PC-9 (cell line): ENCODE results near the gene P2RX5. TPM values are rescaled to one million over a fixed set of nuclear protein-coding genes. Genes with fewer than 3 reads are reported as not detected.

Source experiments
- BruUV-seq: library from RNA; stranded (reverse); fragments of 400-500 nt; replicated peaks from 2 replicates; lab custom pipeline; 2021; lab: Mats Ljungman, UMichigan
- CTCF ChIA-PET: fragments of 300-600 bp; sonication (Branson Sonifier 250); formaldehyde crosslinking; loops from one replicate; lab custom pipeline; 2022; ENCODE audit warnings: antibody characterized with exemption; lab: Charles Lee
- POLR2A ChIA-PET: fragments of 300-600 bp; sonication (Branson Sonifier 250); formaldehyde crosslinking; loops from one replicate; lab custom pipeline; 2022; ENCODE audit warnings: antibody characterized with exemption; ENCODE audit not compliant: unreplicated experiment; lab: Charles Lee
- DNase-seq, 2 experiments: peaks; one replicate each; pipeline versions ENCODE4 v3.0.0 to v3.0.0-alpha.2; 2015 to 2022; ENCODE audit warnings: mixed read lengths in 1 of 2
- H2AFZ ChIP-seq: fragments of 200-600 bp; sonication (generic); 2 replicates; pipeline ENCODE4 v1.8.1; 2017; ENCODE audit warnings: antibody characterized with exemption
- H3F3A ChIP-seq: fragments of 200-600 bp; sonication (generic); 2 replicates; pipeline ENCODE4 v1.8.1; 2017; ENCODE audit warnings: antibody characterized with exemption, mild to moderate bottlenecking, low read depth; ENCODE audit not compliant: insufficient read depth
- H3K27ac ChIP-seq: fragments of 200-600 bp; sonication (generic); 2 replicates; pipeline ENCODE4 v1.6.1; 2016; ENCODE audit warnings: mixed run types
- H3K27me3 ChIP-seq: fragments of 200-600 bp; sonication (generic); 2 replicates; pipeline ENCODE4 v1.6.1; 2016; ENCODE audit warnings: low read depth, mixed run types; ENCODE audit not compliant: insufficient read depth
- H3K36me3 ChIP-seq: fragments of 200-600 bp; sonication (generic); 2 replicates; pipeline ENCODE4 v1.6.1; 2016; ENCODE audit warnings: low read depth, mixed run types
- H3K4me1 ChIP-seq: fragments of 200-600 bp; sonication (generic); replicated peaks from 2 replicates; pipeline ENCODE4 v1.6.1; 2016; ENCODE audit warnings: mixed run types; ENCODE audit not compliant: insufficient read depth
- H3K4me2 ChIP-seq: fragments of 200-600 bp; sonication (generic); 2 replicates; pipeline ENCODE4 v1.6.1; 2017; ENCODE audit warnings: mixed run types
- H3K4me3 ChIP-seq: fragments of 200-600 bp; sonication (generic); 2 replicates; pipeline ENCODE4 v1.6.1; 2016; ENCODE audit warnings: mixed run types
- H3K79me2 ChIP-seq: fragments of 200-600 bp; sonication (generic); 2 replicates; pipeline ENCODE4 v1.6.1; 2017; ENCODE audit warnings: low read depth, mixed run types
- H3K9me2 ChIP-seq: fragments of 200-600 bp; sonication (generic); 2 replicates; pipeline ENCODE4 v1.8.1; 2017; ENCODE audit warnings: mild to moderate bottlenecking; ENCODE audit not compliant: insufficient read depth
- H3K9me3 ChIP-seq: fragments of 200-600 bp; sonication (generic); 2 replicates; pipeline ENCODE4 v1.8.1; 2016; ENCODE audit warnings: low read depth; ENCODE audit not compliant: insufficient read depth
- H4K20me1 ChIP-seq: fragments of 200-600 bp; sonication (generic); 2 replicates; pipeline ENCODE4 v1.8.1; 2017; ENCODE audit not compliant: insufficient read depth
- CTCF ChIP-seq: fragments of 200-600 bp; sonication (generic); conservative IDR thresholded peaks from 2 replicates; pipeline ENCODE4 v1.6.1; 2017; ENCODE audit warnings: mixed run types, antibody characterized with exemption, mild to moderate bottlenecking, moderate library complexity
- EZH2 ChIP-seq: fragments of 200-600 bp; sonication (generic); IDR thresholded peaks from 2 replicates; pipeline ENCODE4 v1.8.0; 2017; ENCODE audit warnings: antibody characterized with exemption, low read depth
- intact Hi-C: fragments of 100-400 bp; cut with micrococcal nuclease; formaldehyde crosslinking; loops from one replicate; pipeline ENCODE4 v1.10.0; 2022; ENCODE audit not compliant: unreplicated experiment
- total RNA-seq: library from RNA; stranded (reverse); gene quantifications from 2 replicates; pipeline ENCODE4 v1.2.3, GENCODE V29; 2021

P2RX5 gene
- total RNA-seq, 1 experiment from 2014 or later, result 18.3 TPM

GRCh38 chr17:3698139-3698538 is 2.2 kb upstream of the P2RX5 start:
- H3K9me2 ChIP-seq, result no peaks in the 10 kb centered on the region
- no peaks in the 10 kb centered on the region for H4K20me1 ChIP-seq
- intact Hi-C loops, result no loop called here
- BruUV-seq, result no TSS peak
- no peak overlapping the region for H3K27ac ChIP-seq
- no peak overlapping the region for H2AFZ ChIP-seq
- H3K79me2 ChIP-seq, result peaks cover 25% of the 10 kb centered on the region
- H3K36me3 ChIP-seq, result no peaks in the 10 kb centered on the region
- H3F3A ChIP-seq, result 0 out of 2 replicates have a peak, but pooled peaks cover 3% of the 10 kb centered on the region
- H3K27me3 ChIP-seq, result no peaks in the 10 kb centered on the region
- TF ChIP-seq CTCF (no peak), EZH2 (no peak)
- H3K9me3 ChIP-seq, result no peaks in the 10 kb centered on the region
- peaks cover 12% of the 10 kb centered on the region for H3K4me1 ChIP-seq
- no peak for DNase-seq
- no peak overlapping the region for H3K4me2 ChIP-seq
- H3K4me3 ChIP-seq, result no peak overlapping the region
- ChIA-PET CTCF (interaction anchor here (0.5 kb wide), 1 partner anchor 540 kb away, joined by 3 read pairs; no protein-coding TSS in a partner anchor), POLR2A (no interaction called here)

- Histone ChIP-seq H2AFZ (no peak overlapping the region), H3K9me3 (no peaks in the 10 kb centered on the region), H4K20me1 (no peaks in the 10 kb centered on the region), H3K4me2 (no peak overlapping the region), H3K4me1 (peaks cover 12% of the 10 kb centered on the region), H3K4me3 (no peak overlapping the region), H3K79me2 (peaks cover 35% of the 10 kb centered on the region), H3K36me3 (no peaks in the 10 kb centered on the region), H3K27me3 (no peaks in the 10 kb centered on the region), H3F3A (0 out of 2 replicates have a peak, but pooled peaks cover 7% of the 10 kb centered on the region), H3K27ac (no peak overlapping the region), H3K9me2 (no peaks in the 10 kb centered on the region)
- no peak for TF ChIP-seq EZH2
- no peak for TF ChIP-seq CTCF
- CTCF ChIA-PET, result no interaction called here
- BruUV-seq, result no TSS peak
- intact Hi-C loops, result no loop called here
- no peak for DNase-seq
- POLR2A ChIA-PET, result interaction anchor here (0.5 kb wide), 1 partner anchor 22 kb away, joined by 3 read pairs; no protein-coding TSS in a partner anchor
These were observed 1.1 kb upstream of the P2RX5 start for GRCh38 chr17:3697103-3697476.

- TF ChIP-seq EZH2, result no peak
- no peak for TF ChIP-seq CTCF
- Histone ChIP-seq H3K36me3 (no peaks in the 10 kb centered on the region), H3K9me3 (no peaks in the 10 kb centered on the region), H3K27me3 (no peaks in the 10 kb centered on the region), H3K79me2 (peaks cover 35% of the 10 kb centered on the region), H2AFZ (peak overlapping the region; percentile 98), H3K9me2 (no peaks in the 10 kb centered on the region), H3K4me1 (peaks cover 12% of the 10 kb centered on the region), H3K4me3 (peak overlapping the region; percentile 71), H3K4me2 (peak overlapping the region; percentile 83), H3K27ac (no peak overlapping the region), H4K20me1 (no peaks in the 10 kb centered on the region), H3F3A (peaks cover 10% of the 10 kb centered on the region; the same call in 1 of the 2 replicates)
- intact Hi-C loops, result no loop called here
- DNase-seq, result peak in 1 of 2 experiments; percentile 34
- BruUV-seq, result no TSS peak
- ChIA-PET CTCF (interaction anchor here (0.6 to 1.0 kb wide), 3 partner anchors 60 to 557 kb away, joined by 3 to 6 read pairs (median 5); partner anchors contain the start of gene P2RX1), POLR2A (interaction anchor here (0.6 kb wide), 2 partner anchors 15 to 271 kb away, joined by 3 read pairs; no protein-coding TSS in a partner anchor)
These were observed 729 bp downstream of the P2RX5 start for GRCh38 chr17:3695129-3695722.
